GM21717 (cell line): ENCODE results near the gene FDXACB1.
"Not testable (repeated sequence)": the region's sequence is repeated elsewhere in the genome, so short reads cannot be mapped to it uniquely, and the experiment has no call there.

Source experiments
- ATAC-seq: cut with Tn5 transposase; IDR thresholded peaks from one replicate; pipeline ENCODE4 v1.9.1; 2021; ENCODE audit warnings: mild to moderate bottlenecking, moderate library complexity; ENCODE audit not compliant: unreplicated experiment

Gene FDXACB1

GRCh38 chr11:111910676-111911562 lies 32.0 kb upstream of the FDXACB1 start:
- ATAC-seq, result no peak

DNA sequence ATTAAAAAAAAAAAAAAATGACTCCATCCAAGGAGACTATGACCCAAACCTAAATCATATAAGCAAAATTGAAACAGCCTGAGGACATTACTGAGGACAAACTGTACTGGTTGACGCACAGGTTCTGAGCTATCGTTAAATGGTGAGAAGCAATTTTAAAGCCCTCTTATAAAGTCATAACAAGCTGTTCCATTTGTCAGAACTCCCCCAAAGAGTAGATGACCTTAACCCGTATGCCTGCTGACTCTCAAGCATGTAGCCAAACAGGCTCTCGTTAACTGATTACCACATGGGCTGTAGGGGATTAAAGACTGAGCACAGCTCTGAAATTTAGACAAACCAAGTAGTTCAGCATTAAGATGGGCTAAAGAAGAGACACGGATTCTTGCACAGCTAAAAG lies 30.4 kb upstream of the FDXACB1 start:
- no peak for ATAC-seq

GRCh38 chr11:111908639-111909305 lies 29.8 kb upstream of the FDXACB1 start:
- no peak for ATAC-seq

GRCh38 chr11:111906680-111907079 lies 27.7 kb upstream of the FDXACB1 start:
- no peak for ATAC-seq

GRCh38 chr11:111905411-111905810 lies 26.4 kb upstream of the FDXACB1 start:
- ATAC-seq, result no peak

DNA sequence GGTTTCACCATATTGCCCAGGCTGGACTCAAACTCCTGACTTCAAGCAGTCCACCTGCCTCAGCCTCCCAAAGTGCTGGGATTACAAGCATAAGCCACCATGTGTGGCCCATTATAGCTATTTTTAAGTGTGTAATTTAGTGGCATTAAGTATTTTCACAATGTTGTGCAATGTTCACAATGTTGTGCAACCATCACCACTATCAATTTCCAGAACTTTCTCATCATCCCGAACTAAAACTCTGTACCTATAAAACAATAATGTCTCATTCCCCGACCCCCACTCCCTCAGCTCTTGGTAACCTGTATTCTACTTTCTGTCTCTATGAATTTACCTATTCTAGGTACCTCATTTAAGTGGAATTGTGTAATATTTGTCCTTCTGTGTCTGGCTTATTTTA lies 7.9 kb upstream of the FDXACB1 start:
- ATAC-seq, result no peak

DNA sequence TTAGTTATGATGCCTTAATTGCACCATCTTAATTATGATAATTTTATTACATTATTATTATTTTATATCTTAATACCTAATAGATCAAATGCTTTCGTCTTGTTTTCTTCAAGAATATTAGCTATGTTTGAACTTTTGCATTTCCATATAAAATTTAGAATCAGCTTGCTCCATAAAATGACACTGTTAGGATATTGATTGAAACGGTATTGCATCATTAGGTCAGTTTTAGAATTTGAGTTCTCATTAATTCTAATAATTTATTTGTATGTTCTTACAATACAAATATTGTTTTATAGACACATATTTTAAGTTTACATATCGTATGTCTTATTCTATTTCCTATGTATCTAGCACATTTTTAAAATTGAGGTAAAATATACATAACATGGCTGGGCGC lies 7.1 kb upstream of the FDXACB1 start:
- no peak for ATAC-seq

DNA sequence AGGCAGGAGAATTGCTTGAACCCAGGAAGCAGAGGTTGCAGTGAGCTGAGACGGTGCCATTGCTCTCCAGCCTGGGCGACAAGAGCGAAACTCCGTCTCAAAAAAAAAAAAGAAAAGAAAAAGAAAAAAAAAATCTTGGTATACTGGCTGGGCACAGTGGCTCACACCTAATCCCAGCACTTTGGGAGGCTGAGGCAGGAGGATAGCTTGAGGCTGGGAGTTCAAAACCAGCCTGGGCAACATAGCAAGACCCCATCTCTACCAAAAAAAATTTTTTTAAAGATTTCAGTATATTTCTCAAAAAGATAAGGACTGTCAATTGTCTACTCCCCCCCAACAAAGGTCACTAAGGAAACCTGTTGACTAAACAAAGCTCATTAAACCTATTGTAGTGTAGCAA lies 6.1 kb upstream of the FDXACB1 start:
- ATAC-seq, result not testable (repeated sequence)

GRCh38 chr11:111882202-111882601 lies 3.2 kb upstream of the FDXACB1 start:
- no peak for ATAC-seq

- ATAC-seq, result no peak
These were observed 634 bp upstream of the FDXACB1 start for GRCh38 chr11:111879637-111879960.

DNA sequence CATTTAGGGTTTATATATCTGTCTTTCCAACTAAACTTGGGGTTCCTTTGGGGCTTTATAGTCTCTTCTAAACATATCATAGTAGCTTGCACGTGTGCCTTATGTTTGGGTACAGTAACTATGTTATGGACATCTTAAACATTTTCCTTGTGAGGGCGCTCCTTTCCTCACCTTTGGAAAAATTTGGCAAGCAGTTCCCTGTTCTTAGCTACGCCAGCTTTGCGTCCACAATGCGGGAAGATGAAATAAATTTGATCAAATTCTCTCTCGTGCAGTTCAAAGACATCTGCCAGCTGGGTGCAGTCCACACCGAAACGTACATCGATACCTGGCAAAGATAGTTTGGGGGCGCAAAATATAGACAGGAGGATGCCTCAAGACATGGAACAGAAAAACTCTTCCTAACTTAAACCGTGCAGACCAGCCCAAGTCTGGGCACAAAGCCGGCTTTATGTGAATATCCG lies 548 bp downstream of the FDXACB1 start:
- peak; percentile 11 for ATAC-seq

GRCh38 chr11:111871693-111872161 lies 7.2 kb downstream of the FDXACB1 start:
- no peak for ATAC-seq

DNA sequence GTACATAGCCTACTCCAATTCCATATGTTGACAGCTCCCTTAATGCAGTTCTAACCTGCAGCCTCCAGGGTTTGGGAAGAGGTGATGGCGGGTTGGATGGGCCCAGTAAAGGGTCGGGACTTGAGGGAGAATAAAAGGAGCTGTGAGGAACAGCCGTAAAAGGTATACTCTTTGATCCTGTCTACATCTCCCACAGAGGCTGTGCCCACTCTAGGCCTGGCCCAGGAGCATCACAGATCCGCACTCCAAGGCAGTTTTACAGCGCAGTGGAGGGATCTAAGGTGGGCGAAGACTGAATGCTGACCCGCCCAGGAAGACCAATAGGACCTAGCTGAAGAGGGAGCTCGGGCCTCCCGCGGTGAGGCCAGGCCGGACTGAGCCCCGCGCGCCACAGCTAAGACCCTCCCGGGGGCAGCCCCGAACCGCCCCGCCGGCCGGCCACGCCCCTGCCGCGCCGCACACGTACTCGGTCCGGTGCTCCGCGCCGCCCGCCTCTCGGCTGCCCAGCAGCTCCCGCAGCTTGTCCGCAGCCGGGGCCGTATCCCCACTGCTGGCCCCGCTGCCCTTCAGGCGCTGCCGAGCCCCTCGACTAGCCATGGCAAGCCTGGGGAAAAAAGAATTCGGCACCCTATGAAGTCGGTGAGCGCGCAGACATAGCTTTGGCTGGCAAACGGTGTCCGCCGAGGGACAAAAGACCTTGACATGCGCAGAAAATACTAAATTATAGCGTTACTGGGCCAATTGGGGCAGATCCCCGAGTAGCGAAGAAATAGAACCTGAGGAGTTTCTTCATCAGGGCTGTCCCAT lies 7.9 kb downstream of the FDXACB1 start, which contains the start of gene ALG9:
Gene ALG9 (minus strand): TSS at position 696 of the 807 bp plus-strand sequence. CDS start 99 bp downstream, at position 597.
- ATAC-seq, result peak; percentile 85

DNA sequence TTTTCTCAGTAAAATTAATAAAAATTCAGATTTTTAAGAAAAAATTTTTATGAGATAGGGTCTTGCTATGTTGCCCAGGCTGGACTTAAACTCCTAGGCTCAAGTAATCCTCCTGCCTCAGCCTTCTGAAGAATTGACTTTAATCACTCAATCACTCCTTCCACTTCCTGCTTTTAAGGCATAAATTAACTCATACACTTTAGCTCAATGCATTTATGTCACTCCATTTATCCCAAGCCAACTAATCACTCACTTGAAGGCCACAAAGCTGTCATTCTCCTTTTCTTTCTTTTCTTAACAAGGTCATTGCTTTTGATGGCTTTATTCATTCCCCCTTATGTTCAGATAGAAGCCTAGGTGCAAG lies 8.5 kb downstream of the FDXACB1 start:
- ATAC-seq, result peak; percentile 21

- no peak for ATAC-seq
These were observed 8.9 kb downstream of the FDXACB1 start for GRCh38 chr11:111870113-111870512.

DNA sequence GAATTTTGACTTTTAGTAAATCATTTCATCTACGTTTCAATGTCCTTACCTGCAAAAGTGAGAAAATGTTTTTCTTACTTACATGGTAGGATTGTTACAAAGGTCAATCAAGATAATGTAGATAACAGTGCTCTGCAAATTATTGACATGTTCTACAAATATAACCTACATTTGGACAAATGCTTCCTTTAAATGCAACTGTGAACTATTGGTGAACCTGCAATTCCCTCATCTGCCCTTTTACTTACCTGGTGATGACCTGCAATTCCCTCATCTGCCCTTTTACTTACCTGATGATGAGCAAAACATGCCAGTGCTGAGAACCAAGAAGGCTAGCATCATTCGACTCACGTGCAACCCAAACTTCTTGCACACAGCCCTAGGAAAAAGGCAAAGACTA lies 18.7 kb downstream of the FDXACB1 start:
- no peak for ATAC-seq

DNA sequence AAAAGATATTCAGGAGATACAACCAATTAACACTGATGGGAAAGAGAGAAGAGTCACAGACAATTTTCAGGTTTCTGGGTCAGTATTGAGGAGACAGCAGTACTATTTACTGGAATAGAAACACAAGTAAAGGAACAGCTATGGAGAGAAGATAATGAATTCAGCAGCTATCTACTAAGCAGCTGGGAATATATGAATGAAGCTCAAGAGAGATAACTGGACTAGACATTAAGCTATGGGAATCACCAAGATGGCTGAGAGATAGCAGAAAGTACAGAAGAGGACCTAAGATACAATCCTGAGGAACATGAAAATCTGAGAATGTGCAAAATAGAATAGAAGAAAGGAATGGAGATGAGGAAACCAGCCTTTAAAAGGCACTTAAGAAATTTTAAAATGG lies 23.5 kb downstream of the FDXACB1 start:
- ATAC-seq, result no peak

DNA sequence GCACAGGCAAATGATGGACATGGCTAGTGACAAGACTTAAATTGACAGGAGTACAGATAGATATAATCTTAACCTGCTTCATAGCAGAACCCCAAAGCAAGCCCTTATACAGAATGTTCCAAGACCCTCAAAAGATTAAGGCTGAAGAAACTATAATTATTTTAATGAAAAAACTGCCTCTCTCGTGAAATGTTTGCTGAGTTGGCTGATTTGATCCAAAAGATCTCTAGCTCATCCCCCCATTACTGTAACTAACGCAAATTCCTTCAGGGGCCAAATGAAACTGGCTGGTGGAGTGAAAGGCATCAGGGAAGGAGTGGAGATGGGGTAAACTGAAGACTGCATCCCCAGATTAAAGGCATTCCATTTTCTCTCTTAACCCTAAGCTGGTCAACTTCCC lies 26.9 kb downstream of the FDXACB1 start:
- ATAC-seq, result no peak

DNA sequence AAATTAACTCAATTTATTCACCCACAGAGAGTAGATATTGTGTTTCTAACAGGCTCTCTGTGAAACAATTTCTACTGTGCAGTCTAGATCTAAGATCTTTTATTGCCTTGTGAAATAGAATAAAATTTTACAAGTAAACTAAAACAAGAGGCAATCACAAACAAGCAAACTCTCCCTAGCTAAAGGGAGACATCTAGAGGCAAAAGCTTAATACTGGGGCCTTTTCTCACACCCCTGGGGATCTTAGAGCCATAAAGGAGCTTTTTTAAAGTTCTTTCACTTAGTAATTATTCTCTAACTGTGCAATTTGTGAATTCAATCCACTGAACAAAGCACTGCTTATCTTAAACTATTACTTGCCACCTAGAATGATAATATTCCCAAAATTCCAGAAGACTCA lies 27.3 kb downstream of the FDXACB1 start:
- no peak for ATAC-seq

- ATAC-seq, result no peak
These were observed 27.9 kb downstream of the FDXACB1 start for GRCh38 chr11:111851067-111851466.

- ATAC-seq, result no peak
These were observed 29.3 kb downstream of the FDXACB1 start for GRCh38 chr11:111849631-111850030.
